ENCODE data around the gene SEMA4C.

SEMA4C gene

DNA sequence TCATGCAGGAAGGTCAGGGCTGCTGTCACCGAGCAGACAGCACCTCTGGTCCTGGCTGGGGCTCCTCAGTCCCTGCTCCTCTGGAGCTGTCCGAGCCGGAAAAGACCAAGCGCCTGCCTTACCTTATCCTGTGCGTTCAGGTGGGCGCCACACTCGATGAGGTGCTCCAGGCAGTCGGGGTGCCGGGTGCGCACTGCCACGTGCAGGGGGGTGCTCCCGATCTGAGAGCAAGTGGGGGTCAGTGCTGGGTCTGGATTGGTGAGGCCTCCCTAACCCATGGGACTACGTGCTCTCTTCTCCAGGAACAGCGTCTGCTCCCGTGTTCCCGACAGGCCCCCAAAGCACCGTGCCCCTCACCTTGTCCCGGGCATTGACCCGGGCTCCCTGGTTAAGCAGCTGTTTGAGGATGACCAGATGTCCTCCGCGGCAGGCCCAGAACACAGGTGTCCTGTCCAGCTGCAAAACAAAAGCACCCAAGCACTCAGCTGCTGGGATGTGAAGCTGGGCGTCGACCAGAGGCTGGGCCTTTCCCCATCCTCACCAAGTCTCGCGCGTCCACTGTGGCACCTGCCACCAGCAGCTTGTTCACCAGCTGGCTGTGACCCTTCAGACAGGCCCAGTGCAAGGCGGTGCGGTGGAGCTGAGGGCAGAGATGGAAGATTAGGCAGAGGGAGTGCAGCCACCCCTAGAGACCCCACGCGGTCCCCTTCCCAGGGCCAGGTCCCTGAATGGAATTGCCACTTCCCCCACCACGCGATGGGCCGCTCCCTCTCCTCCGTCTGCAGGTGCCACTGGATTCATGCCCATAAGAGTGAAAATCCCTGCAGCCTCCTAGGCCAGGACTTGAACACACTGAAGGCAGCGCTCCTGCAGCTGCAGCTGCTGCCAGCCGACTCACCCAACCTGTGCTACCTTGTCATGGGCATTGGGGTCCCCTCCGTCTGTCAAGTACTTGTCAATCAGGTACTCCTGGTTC, 29.7 kb downstream of the SEMA4C start:
- DNase-seq = no peak

DNA sequence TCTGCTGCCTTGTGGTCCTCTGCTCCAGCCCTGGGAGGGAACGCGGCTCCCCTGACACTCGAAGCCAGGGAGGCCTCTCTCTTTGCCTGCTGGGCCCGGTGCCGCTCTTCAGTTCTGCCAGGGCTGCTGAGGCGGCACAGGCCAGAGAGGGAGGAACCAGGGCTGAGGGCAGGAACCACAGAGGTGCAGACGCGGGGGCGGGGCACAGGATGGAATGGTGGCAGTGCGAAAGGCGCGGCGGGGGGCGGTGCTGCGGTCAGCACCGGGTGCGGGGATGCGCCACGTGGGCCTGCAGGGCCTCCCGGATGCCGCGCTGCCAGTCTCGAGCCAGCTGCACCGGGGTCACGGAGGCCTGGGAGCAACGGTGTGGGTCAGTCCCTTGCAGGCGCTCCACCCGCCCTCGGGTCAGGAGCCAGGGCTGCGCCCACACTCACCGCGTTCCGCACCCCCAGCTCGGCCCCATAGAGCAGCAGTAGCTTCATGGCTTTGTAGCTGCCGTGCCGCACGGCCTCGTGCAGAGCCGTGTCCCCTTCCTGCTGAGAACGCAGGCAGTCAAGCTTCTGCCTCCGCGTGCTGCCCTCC, 30.5 kb downstream of the SEMA4C start:
- no peak for DNase-seq

DNA sequence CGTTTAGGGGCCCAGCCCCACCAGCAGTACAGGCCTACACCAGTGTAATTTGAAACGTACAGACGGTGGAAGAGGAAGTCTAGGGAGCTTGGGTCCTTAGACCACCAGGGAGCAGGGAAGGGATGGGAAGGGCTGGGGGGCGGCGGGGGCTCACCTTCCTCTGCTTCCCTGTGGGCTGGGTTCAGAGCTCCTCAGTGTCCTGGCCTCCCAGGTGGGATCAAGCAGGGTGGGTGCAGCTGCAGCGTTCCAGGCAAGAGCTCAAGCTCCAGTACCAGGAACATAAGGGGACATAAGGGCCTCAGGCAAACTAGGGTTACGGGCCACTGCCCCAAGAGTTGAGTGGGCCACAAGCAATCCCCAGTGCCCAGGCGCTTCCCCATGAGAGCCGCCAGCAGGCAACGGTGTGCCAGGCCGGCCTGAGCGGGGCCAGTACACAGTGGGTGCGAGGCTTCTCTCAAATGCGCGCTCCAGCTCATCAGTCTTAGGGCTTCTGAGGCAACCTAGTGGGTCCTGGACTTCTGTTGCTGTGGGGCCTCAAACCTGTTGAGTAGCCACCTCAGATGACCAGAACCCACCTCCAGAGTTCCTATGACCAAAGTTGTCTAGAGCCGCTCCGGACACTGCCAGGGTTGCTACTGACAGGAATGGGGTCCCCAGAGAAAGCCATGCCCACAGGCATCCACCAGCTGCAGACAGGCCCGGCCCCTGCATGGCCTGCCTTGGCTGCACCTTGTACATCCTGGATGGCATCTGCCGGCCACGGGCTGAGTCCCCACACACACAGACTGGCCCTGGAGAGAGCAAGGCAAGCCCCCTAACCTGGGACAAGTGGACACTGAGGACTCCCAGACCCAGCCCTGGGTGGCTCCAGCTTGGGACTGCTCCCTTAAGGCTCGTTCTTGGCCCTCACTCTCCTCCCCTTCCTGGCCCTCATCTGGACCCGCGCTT, 31.3 kb downstream of the SEMA4C start:
- no peak for DNase-seq

- DNase-seq = no peak
Observed at GRCh38 chr2:96837575-96837974, 32.3 kb downstream of the SEMA4C start.

- DNase-seq = no peak
Observed at GRCh38 chr2:96835830-96836229, 34.0 kb downstream of the SEMA4C start.

DNA sequence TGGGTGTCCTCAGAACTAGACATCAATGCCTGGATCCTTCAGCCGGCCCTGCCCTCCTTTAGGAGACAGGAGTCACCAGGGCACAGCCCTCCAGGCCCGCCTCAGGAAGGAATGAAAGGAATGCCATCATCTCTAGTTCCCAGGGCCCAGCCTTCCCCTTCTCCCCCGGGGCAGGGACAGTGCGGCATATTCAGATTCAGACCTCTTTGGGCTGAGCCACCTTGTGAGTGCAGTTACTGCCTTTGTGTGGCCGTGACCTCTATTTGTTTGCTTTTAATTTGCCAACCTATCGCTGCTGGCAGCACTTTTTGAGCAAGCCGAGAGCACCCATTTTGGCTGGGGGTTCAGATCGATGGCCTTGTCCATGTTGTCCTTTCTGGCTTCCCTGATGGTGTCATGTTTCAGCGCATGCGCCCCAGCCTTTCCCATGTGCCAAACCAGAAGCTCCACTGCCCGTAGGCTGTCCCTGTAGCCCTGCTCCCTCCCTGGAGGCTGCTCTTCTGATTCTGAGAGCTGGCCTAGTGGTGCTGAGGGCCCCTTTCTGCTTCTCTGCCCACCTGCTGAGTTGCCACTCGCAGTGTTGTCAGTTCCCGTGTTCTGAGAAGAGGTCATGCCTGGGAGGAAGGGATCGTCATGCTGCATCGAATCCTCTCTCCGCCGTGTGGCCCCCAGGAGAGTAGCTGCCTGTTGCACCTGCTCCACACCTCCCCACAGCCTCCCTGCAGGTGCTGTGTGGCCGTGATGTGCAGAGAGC, 36.9 kb downstream of the SEMA4C start:
- peak; percentile 83 for DNase-seq

GRCh38 chr2:96832408-96832753, 37.5 kb downstream of the SEMA4C start:
- no peak for DNase-seq

DNA sequence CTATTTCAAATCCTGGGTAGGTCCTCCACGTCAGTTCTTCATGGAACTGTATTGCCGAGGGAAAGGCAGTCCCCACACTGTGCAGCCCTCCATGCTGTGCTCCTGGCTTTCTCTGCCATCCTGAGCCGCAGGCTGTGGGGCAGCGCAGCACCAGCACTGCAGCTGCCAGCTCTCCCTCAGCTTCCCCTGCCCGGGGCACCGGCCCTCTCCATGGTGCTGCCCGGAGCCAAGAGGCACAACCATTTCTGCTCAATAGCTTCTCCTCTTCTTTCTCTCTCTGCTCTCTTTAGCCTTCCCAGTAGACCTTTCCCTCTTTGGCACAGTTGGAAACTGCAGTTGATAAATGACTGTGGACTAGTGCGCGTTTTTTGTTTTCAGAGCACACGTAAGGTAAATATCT, 38.2 kb downstream of the SEMA4C start:
- no peak for DNase-seq

- DNase-seq = no peak
Observed at GRCh38 chr2:96830044-96830562, 39.8 kb downstream of the SEMA4C start.

DNA sequence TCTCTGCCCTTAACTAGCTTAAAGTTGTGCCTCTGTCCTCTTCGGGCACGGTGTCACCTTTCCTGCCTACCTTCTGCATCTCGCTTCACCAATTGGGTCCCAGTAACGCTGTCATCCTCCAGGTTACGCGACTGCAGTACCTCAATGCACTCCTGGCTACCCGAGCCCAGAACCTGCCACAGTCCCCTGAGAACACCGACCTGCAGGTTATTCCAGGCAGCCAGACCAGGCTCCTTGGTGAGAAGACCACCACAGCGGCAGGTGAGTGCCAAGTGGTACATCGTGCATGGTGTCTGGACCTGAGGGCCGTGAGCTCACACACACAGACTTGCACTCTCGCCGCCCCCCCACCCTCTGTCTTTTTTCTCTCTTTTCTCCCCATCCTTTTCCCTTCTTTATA, 41.0 kb downstream of the SEMA4C start:
- no peak for DNase-seq

DNA sequence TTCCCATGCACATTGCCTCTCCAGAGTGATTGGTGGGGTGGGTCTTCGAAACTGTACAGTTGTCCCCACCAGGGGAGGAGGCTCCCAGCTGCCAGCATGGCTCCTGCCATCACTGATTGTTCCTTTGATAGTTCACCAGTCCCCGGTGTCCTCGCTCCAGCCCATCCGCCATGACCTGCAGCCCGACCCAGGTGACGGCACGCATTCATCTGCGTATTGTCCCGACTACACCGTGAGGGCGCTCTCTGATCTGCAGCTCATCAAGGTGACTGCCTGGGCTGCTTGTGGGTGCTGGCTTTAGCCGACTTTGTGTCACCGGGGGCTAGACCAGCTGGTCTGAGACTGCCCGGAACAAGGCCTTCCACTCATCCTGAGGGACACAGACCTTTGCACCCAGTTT, 41.4 kb downstream of the SEMA4C start:
- DNase-seq = no peak

DNA sequence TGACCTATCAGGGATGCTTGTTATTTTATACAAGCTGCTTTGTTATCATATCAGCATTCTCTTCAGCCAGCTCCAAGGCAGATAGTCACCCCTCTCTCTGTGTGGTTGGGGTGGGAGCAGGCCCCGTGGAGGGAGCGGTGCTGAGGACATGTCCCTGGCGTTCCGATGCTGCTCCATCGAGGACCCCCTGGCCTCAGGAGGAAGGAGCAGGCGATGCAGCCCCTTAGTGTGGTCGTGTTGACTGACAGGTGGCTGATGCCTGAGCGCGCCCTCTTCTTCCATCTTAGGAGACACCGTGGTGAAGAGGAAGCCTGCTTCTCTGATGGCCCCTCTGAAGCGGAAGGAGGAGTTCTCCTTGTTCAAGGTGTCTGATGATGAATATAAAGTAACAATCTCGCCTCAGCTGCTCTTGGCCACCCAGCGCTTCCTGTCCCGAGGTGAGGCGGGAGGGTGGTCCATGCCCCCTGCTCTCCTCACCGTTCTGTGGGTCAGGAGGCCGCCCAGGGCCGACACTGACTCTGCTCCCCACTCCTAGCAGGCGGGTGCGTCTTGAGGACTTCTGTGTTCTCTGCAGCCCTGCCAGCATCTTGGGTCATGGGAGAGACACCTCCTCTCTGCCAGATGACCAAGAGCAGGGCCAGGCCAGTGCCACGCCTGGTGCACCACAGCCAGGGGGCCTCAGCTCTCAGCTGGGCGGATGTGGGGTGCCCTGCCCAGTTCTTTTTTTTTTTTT, 43.2 kb downstream of the SEMA4C start:
- no peak for DNase-seq

- no peak for DNase-seq
Observed at GRCh38 chr2:96825057-96825456, 44.8 kb downstream of the SEMA4C start.

- no peak for DNase-seq
Observed at GRCh38 chr2:96824079-96824870, 45.6 kb downstream of the SEMA4C start.

DNA sequence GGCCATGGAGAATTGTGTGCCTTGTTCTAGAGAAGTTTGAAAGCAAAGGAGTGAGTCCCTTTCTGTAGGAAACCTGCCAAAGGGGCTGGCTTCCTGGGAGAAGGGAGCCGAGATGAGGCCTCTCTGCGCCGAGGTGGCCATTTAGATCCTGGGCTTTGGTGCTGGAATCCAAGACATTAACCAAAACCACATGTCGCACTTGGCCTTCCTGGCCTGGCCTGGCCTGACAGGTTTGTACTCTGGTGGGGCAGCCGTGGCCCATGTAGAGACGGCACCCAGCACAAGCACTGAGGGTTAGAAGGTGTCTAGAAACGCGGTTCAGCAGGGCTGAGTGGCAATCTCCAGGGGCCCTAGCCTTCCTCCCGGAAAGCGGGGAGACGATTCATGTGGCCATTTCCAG, 46.7 kb downstream of the SEMA4C start:
- no peak for DNase-seq

DNA sequence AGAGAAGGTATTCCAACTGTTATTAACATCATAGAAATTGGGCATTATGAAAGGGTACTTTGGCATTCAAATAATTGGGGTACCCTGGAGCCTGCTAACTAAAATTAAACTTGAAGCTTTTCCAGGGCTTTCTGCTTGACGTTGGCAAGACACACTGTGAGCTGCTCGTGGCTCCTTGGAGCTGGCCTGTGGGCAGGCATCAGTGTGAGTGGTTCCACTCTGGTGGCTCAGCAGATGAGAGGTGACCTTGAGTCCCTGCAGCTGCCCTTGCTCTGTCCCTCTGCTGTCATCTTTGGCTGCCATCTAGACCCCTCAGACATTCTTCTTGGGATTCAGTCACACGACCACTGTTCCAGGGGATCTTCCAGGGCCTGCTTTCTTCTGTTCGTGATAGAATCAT, 47.1 kb downstream of the SEMA4C start:
- no peak for DNase-seq

DNA sequence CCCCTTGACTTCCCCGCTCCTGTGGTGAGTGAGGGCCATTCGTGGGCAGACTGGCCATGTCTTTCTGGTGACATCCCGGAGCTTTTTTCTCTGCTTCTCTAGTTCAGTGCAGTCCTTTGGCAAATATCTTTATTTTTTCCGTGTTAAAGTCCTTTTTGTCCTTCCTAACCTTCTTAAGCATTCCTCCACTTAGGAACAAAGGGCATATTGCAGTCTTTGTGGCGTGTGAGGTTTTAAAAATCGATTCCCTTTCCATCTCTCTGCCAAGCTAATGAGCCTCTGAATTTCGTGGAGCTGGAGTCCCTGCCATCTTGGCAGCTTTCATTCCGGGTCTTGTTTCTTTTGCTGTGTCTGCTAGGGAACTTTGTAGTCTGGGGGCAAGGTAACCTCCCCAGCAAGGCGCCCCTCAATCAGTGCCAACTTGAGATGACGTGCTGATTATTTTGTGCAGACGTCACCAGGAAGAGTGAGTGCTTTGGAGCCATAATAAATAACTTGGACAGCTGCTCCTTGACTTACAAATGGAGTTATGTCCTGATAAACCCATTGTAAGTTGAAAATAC, 48.7 kb downstream of the SEMA4C start:
- DNase-seq = no peak

GRCh38 chr2:96819876-96820511, 49.9 kb downstream of the SEMA4C start:
- no peak for DNase-seq

GRCh38 chr2:96819128-96819875, 50.6 kb downstream of the SEMA4C start:
- peak; percentile 21 for DNase-seq
